ENCODE results near the gene SHISA7.

Gene SHISA7

GRCh38 chr19:55473225-55474012 is 30.3 kb upstream of the SHISA7 start:
- Mint-ChIP-seq H3K27ac (no peak overlapping the region), H3K36me3 (peaks cover 7% of the 10 kb centered on the region), H3K9me3 (no peaks in the 10 kb centered on the region), H3K4me1 (peaks cover 24% of the 10 kb centered on the region), H3K27me3 (no peaks in the 10 kb centered on the region), H3K4me3 (no peak overlapping the region)
- no peak for ATAC-seq

- H3K36me3 Mint-ChIP-seq: no peaks in the 10 kb centered on the region
- ATAC-seq: no peak
- H3K4me1 Mint-ChIP-seq: peaks cover 20% of the 10 kb centered on the region
- no peak overlapping the region for H3K4me3 Mint-ChIP-seq
- H3K9me3 Mint-ChIP-seq: no peaks in the 10 kb centered on the region
- H3K27me3 Mint-ChIP-seq: no peaks in the 10 kb centered on the region
- no peak overlapping the region for H3K27ac Mint-ChIP-seq
Observed at GRCh38 chr19:55472463-55472862, 29.4 kb upstream of the SHISA7 start.

GRCh38 chr19:55471266-55471665 is 28.2 kb upstream of the SHISA7 start:
- H3K27me3 Mint-ChIP-seq: no peaks in the 10 kb centered on the region
- H3K27ac Mint-ChIP-seq: no peak overlapping the region
- no peak overlapping the region for H3K4me3 Mint-ChIP-seq
- H3K36me3 Mint-ChIP-seq: no peaks in the 10 kb centered on the region
- H3K9me3 Mint-ChIP-seq: no peaks in the 10 kb centered on the region
- no peak for ATAC-seq
- H3K4me1 Mint-ChIP-seq: peaks cover 14% of the 10 kb centered on the region

GRCh38 chr19:55468054-55468393 is 24.9 kb upstream of the SHISA7 start:
- no peaks in the 10 kb centered on the region for H3K9me3 Mint-ChIP-seq
- no peak overlapping the region for H3K4me3 Mint-ChIP-seq
- peaks cover 6% of the 10 kb centered on the region for H3K4me1 Mint-ChIP-seq
- no peaks in the 10 kb centered on the region for H3K36me3 Mint-ChIP-seq
- H3K27me3 Mint-ChIP-seq: no peaks in the 10 kb centered on the region
- H3K27ac Mint-ChIP-seq: no peak overlapping the region
- no peak for ATAC-seq

GRCh38 chr19:55467236-55468053 is 24.3 kb upstream of the SHISA7 start:
- Mint-ChIP-seq H3K27ac (no peak overlapping the region), H3K27me3 (no peaks in the 10 kb centered on the region), H3K9me3 (no peaks in the 10 kb centered on the region), H3K36me3 (no peaks in the 10 kb centered on the region), H3K4me1 (peaks cover 10% of the 10 kb centered on the region), H3K4me3 (no peak overlapping the region)
- peak; percentile 85 for ATAC-seq

- H3K27me3 Mint-ChIP-seq: no peaks in the 10 kb centered on the region
- ATAC-seq: no peak
- H3K27ac Mint-ChIP-seq: no peak overlapping the region
- no peaks in the 10 kb centered on the region for H3K36me3 Mint-ChIP-seq
- no peak overlapping the region for H3K4me3 Mint-ChIP-seq
- H3K4me1 Mint-ChIP-seq: peaks cover 17% of the 10 kb centered on the region
- no peaks in the 10 kb centered on the region for H3K9me3 Mint-ChIP-seq
Observed at GRCh38 chr19:55466241-55466614, 23.1 kb upstream of the SHISA7 start.

GRCh38 chr19:55465460-55466240 is 22.6 kb upstream of the SHISA7 start:
- Mint-ChIP-seq H3K9me3 (no peaks in the 10 kb centered on the region), H3K27me3 (no peaks in the 10 kb centered on the region), H3K36me3 (no peaks in the 10 kb centered on the region), H3K27ac (no peak overlapping the region), H3K4me3 (no peak overlapping the region), H3K4me1 (peaks cover 22% of the 10 kb centered on the region)
- ATAC-seq: no peak

- H3K4me3 Mint-ChIP-seq: no peak within 1 kb of the TSS
- H3K9me3 Mint-ChIP-seq: no peaks in the 10 kb centered on the region
Observed at GRCh38 chr19:55464662-55465054, 21.6 kb upstream of the SHISA7 start, which contains the start of gene C19orf85. TSS of gene C19orf85 (minus strand) at chr19:55464751. CDS start at chr19:55464554, 197 bp downstream.

GRCh38 chr19:55464039-55464661 is 21.1 kb upstream of the SHISA7 start:
- no peaks in the 10 kb centered on the region for H3K36me3 Mint-ChIP-seq
- no peaks in the 10 kb centered on the region for H3K27me3 Mint-ChIP-seq
- H3K4me1 Mint-ChIP-seq: peaks cover 35% of the 10 kb centered on the region
- no peaks in the 10 kb centered on the region for H3K9me3 Mint-ChIP-seq
- H3K4me3 Mint-ChIP-seq: no peak overlapping the region
- H3K27ac Mint-ChIP-seq: no peak overlapping the region
- ATAC-seq: no peak

More at GRCh38 chr19:55464662-55465054, 21.6 kb upstream of the SHISA7 start, which contains the start of gene C19orf85:
- H3K27me3 Mint-ChIP-seq: no peaks in the 10 kb centered on the region
- no peaks in the 10 kb centered on the region for H3K36me3 Mint-ChIP-seq
- peaks cover 32% of the 10 kb centered on the region for H3K4me1 Mint-ChIP-seq
- ATAC-seq: no peak
- no peak within 1 kb of the TSS for H3K27ac Mint-ChIP-seq

GRCh38 chr19:55463583-55464031 is 20.5 kb upstream of the SHISA7 start:
- Mint-ChIP-seq H3K9me3 (no peaks in the 10 kb centered on the region), H3K36me3 (peaks cover 4% of the 10 kb centered on the region), H3K4me3 (no peak overlapping the region), H3K4me1 (peaks cover 35% of the 10 kb centered on the region), H3K27ac (no peak overlapping the region), H3K27me3 (no peaks in the 10 kb centered on the region)
- ATAC-seq: no peak

- Mint-ChIP-seq H3K36me3 (peaks cover 5% of the 10 kb centered on the region), H3K9me3 (no peaks in the 10 kb centered on the region), H3K27me3 (no peaks in the 10 kb centered on the region), H3K4me3 (peak overlapping the region; percentile 87), H3K27ac (peak overlapping the region; percentile 83), H3K4me1 (peaks cover 30% of the 10 kb centered on the region)
- ATAC-seq: no peak
Observed at GRCh38 chr19:55462722-55463121, 19.6 kb upstream of the SHISA7 start.

GRCh38 chr19:55461974-55462626 is 19.0 kb upstream of the SHISA7 start:
- Mint-ChIP-seq H3K27ac (peak overlapping the region; percentile 83), H3K4me1 (peaks cover 29% of the 10 kb centered on the region), H3K9me3 (no peaks in the 10 kb centered on the region), H3K4me3 (peak overlapping the region; percentile 87), H3K27me3 (no peaks in the 10 kb centered on the region), H3K36me3 (peaks cover 5% of the 10 kb centered on the region)
- no peak for ATAC-seq

- H3K9me3 Mint-ChIP-seq: no peaks in the 10 kb centered on the region
- H3K36me3 Mint-ChIP-seq: peaks cover 11% of the 10 kb centered on the region
- peak; percentile 98 for ATAC-seq
- H3K4me1 Mint-ChIP-seq: peaks cover 29% of the 10 kb centered on the region
- H3K27me3 Mint-ChIP-seq: no peaks in the 10 kb centered on the region
- H3K4me3 Mint-ChIP-seq: peak within 1 kb of the TSS; percentile 87
- H3K27ac Mint-ChIP-seq: peak within 1 kb of the TSS; percentile 83
Observed at GRCh38 chr19:55461259-55461973, 18.3 kb upstream of the SHISA7 start, which contains the start of gene ISOC2. TSS of gene ISOC2 (minus strand) at chr19:55461642. CDS start at chr19:55456486, 5,156 bp downstream.

Data from stimulated activated memory B cell treated with anti-CD40 and anti-IgM and Interleukin-4, amounts not matched to agents 10 μg/mL and 1 μg/mL and 100 μg/mL, for 72 hours (primary cell).